Thoracic aorta (tissue), 2 donors: Measurements from ENCODE around the gene ALG1. TPM values are rescaled to one million over a fixed set of nuclear protein-coding genes. Genes with fewer than 3 reads are reported as not detected.
"Not testable (repeated sequence)": the region's sequence is repeated elsewhere in the genome, so short reads cannot be mapped to it uniquely, and the experiment has no call there.

Source experiments
- ATAC-seq: fragments of 150-250 bp; one replicate; pipeline ENCODE4 v1.8.0; 2017; ENCODE audit warnings: low read depth; ENCODE audit not compliant: insufficient number of reproducible peaks, low FRiP score
- DNase-seq: peaks from one replicate; pipeline ENCODE4 v3.0.0-alpha.2; 2020; ENCODE audit warnings: low spot score
- H3K27ac ChIP-seq, 2 donors: fragments of 200-600 bp; sonication (generic); 1 replicate in 1 of 2; 2 replicates in 1 of 2; pipeline ENCODE4 v1.5.1; 2016; ENCODE audit warnings: mild to moderate bottlenecking in 2 of 2, moderate library complexity in 2 of 2
- H3K27me3 ChIP-seq: fragments of 200-600 bp; sonication (generic); replicated peaks from 2 replicates; pipeline ENCODE4 v1.6.0; 2016; ENCODE audit warnings: mild to moderate bottlenecking; ENCODE audit not compliant: insufficient read depth
- H3K36me3 ChIP-seq: fragments of 200-600 bp; sonication (generic); one replicate; pipeline ENCODE4 v1.5.1; 2016
- H3K4me1 ChIP-seq, 2 donors: fragments of 200-600 bp; sonication (generic); 1 replicate in 1 of 2; 2 replicates in 1 of 2; pipeline versions ENCODE4 v1.5.1 to v1.6.0; 2016; ENCODE audit warnings: low read depth in 2 of 2, mild to moderate bottlenecking in 1 of 2; ENCODE audit not compliant: control insufficient read depth in 1 of 2
- H3K4me3 ChIP-seq: fragments of 200-600 bp; sonication (generic); 2 replicates; pipeline ENCODE4 v1.5.1; 2016; ENCODE audit warnings: mild to moderate bottlenecking
- H3K9me3 ChIP-seq: fragments of 200-600 bp; sonication (generic); 2 replicates; pipeline ENCODE4 v1.5.1; 2016
- total RNA-seq, 2 donors: library from RNA; depleted of rRNA; stranded (reverse); fragments of >200 nt; gene quantifications; one replicate each; pipeline versions ENCODE4 v1.1.0 to v1.2.3, GENCODE V29; 2016

Gene ALG1
- total RNA-seq, 2 donors from 2014 or later, result 24.1 to 36.7 TPM

DNA sequence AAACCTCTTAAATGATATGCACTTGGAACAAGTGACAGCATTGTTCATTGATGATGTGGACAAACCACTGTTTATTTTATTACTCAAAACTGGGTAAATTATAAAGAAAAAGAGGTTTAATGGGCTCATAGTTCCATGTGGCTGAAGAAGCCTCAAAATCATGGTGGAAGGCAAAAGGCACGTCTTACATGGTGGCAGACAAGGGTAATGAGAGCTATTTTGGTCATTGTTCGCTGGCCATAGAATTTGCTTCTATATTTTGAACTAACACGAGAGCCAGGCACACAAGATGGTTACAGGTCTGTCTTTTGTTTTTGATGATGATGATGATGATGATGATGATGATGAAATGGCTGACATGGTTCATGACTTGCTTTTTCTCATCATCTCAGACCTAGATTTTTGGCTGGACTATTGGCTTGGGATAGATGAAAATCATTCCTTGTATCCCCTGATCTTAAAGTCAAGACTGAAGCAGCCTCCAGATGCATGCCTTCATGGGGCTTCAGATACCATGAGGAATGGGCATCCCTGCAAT, 59.9 kb downstream of the ALG1 start:
- DNase-seq, H3K27ac ChIP-seq, H3K27me3 ChIP-seq, H3K4me3 ChIP-seq, H3K9me3 ChIP-seq, ATAC-seq, H3K4me1 ChIP-seq, H3K36me3 ChIP-seq: not testable (repeated sequence)

DNA sequence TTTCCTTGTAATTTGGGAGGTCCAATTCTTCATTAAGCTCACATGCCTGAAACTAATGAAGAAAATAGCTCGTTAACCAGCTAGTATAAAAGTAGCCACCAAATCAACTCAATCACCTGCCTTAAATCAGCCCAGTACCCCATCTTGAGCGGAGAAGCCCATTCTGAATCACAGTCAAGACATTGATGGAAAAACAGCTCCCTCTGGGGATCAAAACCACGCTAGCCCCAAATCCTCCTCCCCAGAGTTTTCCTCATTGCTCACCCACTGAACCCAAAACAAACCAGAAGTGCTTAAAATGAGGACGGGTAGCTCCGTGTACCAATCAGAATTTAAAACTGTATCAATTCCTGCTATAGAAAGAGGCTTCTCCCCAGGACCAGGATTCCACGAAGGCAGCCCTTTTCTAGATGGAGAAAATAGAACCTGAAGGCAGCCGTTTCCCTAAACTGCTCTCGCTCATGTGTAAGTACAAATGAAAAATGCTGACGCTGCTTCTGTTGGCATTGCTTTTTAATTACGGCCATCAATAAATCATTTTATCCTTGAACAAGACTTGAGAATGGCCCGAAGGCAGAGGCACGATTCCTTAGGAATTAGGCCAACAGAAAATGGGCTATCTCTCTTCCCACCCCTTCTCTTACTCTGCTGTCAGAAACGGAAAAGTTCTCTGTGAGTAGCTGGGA, 61.4 kb downstream of the ALG1 start:
- not testable (repeated sequence) for H3K4me3 ChIP-seq, H3K27me3 ChIP-seq, H3K9me3 ChIP-seq, DNase-seq, ATAC-seq, H3K27ac ChIP-seq, H3K4me1 ChIP-seq, H3K36me3 ChIP-seq

DNA sequence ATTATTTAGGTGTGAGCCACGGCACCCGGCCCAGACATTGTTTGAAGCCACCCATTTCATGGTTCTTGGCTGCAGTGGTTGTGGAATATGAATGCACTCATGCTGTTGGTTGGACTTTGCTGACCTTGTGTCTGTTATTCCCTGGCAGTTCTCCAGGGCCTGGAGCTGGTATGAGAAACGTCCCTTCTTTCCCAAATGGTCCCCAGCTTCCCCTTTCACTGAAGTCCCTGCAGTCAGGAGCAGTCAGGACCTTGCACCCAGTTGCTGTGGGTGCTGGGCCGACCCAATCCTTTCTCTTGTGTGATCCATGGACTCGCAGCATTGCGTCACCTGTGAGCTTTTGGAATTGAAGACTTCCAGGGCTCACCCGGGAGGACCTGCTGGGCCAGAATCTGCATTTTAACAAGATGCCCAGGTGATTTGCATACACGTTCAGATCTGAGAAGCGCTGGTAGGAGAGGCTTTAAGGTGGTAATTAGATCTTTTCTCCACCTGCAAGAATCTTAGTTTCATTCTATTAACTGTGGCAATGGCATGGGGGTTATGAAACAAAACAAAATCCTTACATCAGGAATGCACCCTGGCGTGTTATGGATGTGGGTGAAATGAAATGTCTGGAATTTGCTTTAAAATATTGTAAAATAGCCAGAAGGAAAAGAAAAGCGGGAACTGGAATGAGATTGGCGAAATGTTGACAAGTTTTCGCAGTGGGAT, 63.3 kb downstream of the ALG1 start:
- H3K36me3 ChIP-seq, DNase-seq, H3K27ac ChIP-seq, ATAC-seq, H3K9me3 ChIP-seq, H3K27me3 ChIP-seq, H3K4me1 ChIP-seq, H3K4me3 ChIP-seq: not testable (repeated sequence)

Other genes starting within 250 kb of the ALG1 start
- gene GLYR1, start 224.6 kb upstream of the ALG1 start, total RNA-seq, result 10 to 100 TPM; 28.4 to 59.5 TPM
- gene UBN1, start 224.4 kb upstream of the ALG1 start, total RNA-seq, result 10 to 100 TPM; 27.1 to 37.0 TPM
- gene PPL, start 134.7 kb upstream of the ALG1 start, total RNA-seq, result 10 to 100 TPM; 22.6 to 28.8 TPM
- 1 to 10 TPM in 1 of 2 donors, under 1 TPM in 1; 0.92 to 4.6 TPM for gene SEC14L5, start 113.5 kb upstream of the ALG1 start, total RNA-seq
- 10 to 100 TPM; 35.3 to 55.2 TPM for gene NAGPA, start 37.9 kb upstream of the ALG1 start, total RNA-seq
- gene C16orf89, start 5.9 kb upstream of the ALG1 start, total RNA-seq, result 10 to 100 TPM; 11.6 to 21.4 TPM
- 10 to 100 TPM in 1 of 2 donors, 1 to 10 TPM in 1; 6.8 to 14.9 TPM for gene EEF2KMT, start 26.0 kb downstream of the ALG1 start, total RNA-seq